Frontal cortex (tissue), 4 donors: Measurements from ENCODE around the gene ARMC5. TPM values are rescaled to one million over a fixed set of nuclear protein-coding genes. Genes with fewer than 3 reads are reported as not detected.
A peak's percentile ranks its signal among the peaks of the same experiment; 100 is the strongest.
"Not testable (repeated sequence)": the region's sequence is repeated elsewhere in the genome, so short reads cannot be mapped to it uniquely, and the experiment has no call there.

Experiments used
- DNase-seq, 2 donors: peaks; one replicate each; pipeline ENCODE4 v3.0.0; 2012; ENCODE audit warnings: low spot score in 2 of 2
- FAIRE-seq: peaks from 2 replicates; lab custom pipeline; 2012; peaks lifted over from hg19 to GRCh38; lab: Jason Lieb, UNC
- total RNA-seq: library from RNA; depleted of rRNA; stranded (reverse); fragments of >200 nt; gene quantifications from one replicate; pipeline ENCODE4 v1.2.3, GENCODE V29; 2014
- donor health status: control.
- donor health status: control.
- donor health status: control.

Gene ARMC5
- total RNA-seq, 1 donor from 2014 or later, result 10.6 TPM

DNA sequence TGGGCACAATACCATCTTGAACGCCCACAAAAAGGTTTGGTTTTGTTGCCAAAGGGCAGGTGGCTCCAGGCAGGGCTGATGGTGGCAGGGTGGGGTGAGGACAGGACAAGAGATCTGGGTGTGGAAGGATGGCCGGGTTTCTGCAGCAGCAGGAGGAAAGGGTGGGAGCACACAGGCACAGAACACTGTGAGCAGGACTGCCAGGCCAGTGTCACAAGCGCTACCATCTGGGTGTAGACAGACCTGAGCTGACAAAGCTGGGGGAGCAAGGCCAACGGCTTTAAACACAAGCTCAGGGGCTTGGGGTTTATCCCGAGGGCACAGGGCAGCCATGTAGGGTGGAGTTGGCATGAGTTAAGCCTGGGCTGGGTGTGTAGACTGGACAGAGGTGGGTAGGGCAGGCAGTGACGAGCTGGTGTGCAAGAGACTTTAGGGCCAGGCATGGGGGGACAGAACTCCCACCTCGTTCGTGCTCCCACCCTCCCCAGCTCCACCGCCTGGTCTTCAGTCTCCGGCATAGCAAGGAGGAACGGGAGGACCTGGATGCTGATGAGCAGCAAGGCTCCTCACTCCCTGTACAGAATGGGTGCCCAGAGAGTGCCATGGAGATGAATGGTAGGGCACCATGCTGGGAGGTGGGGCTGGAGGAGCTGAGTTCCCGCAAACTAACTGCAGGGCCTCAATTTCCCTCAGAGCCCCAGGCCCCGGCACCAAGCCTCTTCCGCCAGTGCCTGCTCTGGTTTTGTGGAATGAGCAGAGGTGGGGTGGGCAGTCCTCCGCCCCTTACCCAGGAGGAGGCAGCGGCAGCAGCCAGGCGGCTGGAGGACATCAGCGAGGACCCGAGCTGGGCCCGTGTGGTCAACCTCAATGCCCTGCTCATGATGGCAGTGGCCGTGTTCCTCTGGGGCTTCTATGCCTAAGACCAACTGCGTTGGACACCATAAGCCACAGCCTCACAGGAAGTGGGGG lies 30.6 kb downstream of the ARMC5 start:
- DNase-seq (no peak), FAIRE-seq (no peak)

DNA sequence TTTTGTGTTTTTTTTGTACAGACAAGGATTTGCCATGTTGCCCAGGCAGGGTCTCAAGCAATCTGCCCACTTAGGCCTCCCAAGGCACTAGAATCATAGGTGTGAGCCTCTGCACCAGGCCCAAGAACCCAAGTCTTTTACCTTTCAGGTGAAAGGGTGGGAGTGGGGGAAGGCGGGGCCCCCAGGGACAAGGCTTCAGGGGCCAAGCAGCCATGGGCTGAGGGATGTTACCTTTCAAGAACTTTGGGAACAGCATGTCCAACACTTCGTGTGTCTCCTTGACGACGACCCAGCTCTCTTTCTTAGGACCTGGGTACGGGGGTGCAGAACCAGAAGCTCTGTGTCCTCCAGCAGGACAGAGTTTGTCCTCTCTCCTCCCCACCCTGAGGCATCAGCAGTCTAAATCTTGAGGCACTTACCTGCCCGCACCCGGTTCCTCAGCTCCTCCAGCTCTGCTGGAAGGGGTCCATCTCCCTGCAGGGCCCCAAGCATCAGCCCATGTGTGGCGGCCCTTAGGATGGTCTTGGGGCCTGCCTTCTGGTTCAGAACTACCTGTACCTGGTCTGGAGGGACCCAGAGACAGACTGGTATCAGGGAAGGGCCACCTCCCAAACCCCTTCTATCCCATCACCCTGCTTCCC lies 32.6 kb downstream of the ARMC5 start:
- FAIRE-seq (no peak), DNase-seq (no peak)

DNA sequence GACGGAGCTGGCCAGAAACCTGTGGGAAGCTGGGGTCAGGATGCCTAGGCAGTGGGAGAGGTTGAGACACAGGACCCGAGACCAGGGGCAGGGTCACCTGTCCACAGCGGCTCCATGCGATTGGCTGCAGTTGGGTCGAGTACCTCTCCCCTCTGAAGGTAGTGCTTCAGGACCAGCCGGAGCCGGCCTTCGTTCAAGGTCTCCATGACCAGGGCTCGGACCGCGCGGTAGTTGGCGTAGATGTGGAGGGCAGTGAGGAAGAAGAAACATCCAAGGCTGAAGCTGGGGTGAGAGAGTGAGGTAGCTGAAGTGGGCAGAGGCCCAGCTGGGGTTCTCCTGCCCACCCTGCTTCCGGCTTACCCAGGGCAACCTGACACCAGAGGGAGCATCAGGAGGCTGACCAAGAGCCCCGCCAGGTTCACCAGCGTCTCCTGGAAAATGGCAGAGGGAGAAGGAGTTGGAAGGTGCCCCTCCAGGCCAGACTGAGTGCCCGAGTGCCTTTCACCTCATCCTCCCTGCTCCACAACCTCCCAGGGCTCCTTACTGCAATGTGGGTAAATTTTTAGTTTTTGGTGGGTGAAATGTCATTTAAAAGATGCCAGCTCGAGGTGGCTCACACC lies 34.3 kb downstream of the ARMC5 start:
- FAIRE-seq, result no peak
- DNase-seq, result no peak

DNA sequence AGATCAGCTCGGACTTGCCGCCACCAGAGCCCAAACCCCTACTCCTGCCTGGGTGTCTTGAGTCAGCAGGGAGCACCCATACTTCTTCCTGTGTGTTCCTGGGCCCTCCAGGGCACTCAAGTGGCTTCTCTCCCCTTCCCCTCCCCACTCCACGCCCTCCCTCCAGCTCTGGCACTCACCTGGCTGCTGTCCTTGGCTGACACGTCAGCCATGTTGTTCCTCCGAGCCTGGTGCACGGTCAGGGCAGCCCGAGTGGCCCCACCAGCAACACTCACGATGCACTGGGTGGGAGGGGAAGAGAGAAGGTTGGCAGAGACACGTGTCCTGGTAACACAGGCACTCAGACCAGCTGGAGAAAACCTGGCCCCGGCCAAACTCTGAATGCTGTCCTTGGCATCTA lies 37.4 kb downstream of the ARMC5 start:
- DNase-seq (no peak), FAIRE-seq (no peak)

DNA sequence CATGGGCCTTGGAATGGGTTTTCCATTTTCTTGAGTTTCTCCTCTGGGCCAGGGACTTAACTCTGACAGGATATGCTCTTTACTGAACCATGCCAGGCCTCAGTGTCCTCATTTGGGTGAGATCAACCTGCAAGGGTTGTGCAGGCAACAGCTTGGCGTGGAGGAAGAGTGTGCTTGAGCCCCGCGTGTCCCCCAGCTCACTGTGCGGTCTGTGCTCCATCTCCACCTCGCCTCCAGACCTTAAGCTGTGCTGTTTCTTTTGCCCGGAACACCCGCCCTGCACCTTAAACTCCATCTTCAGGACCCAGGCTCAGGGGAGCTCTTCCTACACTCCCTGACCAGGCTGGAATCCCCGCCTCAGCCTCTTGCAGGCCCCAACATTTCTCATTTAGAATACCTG lies 39.2 kb downstream of the ARMC5 start:
- DNase-seq (no peak), FAIRE-seq (no peak)

DNA sequence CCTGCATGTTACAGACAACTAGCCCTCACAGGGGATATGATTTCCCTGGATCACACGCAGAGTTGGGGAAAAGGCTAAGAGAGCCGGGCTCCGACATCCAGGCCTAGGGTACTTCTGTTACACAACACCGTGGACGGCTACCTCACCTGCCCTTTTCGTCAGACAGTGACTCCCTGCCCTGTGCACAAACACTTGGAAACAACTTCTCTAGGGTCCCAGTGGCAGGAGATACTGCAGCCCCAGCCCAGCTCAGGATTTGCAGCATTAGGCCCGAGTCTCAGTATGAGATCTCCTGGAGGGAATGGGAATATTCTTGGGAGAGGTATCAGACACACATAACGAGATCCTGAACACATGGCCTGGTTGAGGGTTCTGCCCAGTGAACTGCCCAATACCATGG lies 40.6 kb downstream of the ARMC5 start:
- FAIRE-seq (no peak), DNase-seq (no peak)

DNA sequence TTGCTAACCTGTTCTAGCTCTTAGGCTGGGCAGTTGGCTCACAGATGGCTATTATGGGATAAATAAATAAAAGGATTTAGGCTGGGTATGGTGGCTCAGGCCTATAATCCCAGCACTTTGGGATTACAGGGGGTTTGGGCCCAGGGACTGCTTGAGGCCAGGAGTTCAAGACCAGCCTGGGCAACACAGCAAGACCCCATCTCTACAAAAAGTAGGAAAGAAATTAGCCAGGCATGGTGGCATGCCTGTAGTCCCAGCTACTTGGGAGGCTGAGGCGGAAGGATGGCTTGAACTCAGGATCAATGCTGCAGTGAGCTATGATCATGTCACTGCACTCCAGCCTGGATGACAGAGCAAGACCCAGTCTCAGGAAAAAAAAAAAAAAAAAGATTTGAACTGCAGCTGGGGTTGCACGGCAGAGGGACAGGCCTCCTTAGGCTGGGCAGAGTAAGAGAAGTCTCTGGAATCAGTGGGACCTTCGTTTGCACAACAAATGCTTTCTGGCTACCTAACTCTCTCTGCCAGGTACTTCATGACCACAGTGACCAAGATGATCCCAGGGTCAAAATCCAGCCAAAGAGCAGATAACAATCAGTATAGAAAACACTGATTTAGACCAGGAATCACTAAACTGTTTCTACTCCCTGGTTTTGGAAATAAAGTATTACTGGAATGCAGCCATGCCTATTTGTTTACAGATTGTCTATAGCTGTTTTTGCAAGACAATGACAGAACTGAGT lies 42.1 kb downstream of the ARMC5 start:
- no peak for FAIRE-seq
- DNase-seq, result no peak

DNA sequence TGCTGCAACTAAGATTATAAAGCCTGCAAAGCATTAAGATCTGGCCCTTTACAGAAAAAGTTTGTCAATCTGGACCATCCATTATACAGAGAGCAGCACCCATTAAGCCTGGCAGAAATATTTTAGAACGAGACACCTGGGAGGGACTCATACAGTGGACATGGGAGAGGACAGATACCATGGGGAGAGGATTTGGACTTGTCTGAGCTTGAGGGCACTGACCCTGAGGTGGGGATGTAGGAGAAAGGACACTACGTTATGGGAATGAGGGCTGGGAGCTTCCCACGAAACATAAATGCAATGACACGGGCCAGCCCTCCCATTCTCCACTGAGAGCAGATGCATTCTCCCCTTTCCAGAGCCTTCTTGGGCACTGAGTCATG lies 42.7 kb downstream of the ARMC5 start:
- FAIRE-seq, result no peak

DNA sequence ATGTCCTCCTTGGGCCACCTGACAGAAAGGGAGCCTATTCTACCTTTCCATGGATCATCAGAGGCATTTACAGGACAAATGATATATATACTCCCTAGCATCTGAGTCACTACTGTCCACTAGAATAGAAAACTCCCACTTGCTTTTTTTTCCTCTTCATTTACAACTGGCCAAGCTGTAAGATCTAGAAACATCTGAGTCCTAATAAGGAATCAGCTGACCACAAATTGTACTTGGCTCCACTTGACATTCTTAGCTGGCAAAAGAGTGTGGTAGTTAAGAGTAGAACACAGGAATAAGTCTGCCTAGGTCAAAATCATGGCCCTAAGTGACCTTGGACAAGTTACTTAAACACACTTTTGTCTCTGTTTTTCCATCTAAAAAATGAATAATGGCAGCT lies 43.7 kb downstream of the ARMC5 start:
- DNase-seq, result no peak
- no peak for FAIRE-seq

More for the DNA sequence above, 42.7 kb downstream of the ARMC5 start:
- no peak for DNase-seq

DNA sequence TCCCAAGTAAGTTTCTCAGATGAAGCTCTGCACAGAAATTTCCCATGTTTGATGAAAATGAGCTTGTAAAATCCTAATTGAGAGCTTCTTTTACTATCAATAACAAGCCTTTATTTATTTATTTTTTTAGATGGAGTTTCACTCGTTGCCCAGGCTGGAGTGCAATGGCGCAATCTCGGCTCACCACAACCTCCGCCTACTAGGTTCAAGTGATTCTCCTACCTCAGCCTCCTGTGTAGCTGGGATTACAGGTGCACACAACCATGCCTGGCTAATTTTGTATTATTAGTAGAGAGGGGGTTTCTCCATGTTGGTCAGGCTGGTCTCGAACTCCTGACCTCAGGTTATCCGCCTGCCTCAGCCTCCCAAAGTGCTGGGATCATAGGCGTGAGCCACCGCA lies 44.3 kb downstream of the ARMC5 start:
- FAIRE-seq, DNase-seq: not testable (repeated sequence)

DNA sequence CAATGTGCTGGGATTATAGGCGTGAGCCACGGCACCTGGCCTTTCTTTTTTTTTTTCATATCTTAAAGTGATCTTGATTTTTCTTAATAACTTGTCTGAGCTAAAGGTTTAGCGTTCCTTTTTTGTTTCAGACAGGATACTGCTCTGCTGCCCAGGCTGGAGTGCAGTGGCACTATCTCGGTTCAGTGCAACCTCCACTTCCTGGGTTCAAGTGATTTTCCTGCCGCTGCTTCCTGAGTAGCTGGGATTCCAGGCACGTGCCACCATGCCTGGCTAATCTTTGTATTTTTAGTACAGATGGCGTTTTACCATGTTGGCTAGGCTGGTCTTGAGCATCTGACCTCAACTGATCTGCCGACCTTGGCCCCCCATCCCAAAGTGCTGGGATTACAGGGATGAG lies 44.9 kb downstream of the ARMC5 start:
- FAIRE-seq, result no peak

DNA sequence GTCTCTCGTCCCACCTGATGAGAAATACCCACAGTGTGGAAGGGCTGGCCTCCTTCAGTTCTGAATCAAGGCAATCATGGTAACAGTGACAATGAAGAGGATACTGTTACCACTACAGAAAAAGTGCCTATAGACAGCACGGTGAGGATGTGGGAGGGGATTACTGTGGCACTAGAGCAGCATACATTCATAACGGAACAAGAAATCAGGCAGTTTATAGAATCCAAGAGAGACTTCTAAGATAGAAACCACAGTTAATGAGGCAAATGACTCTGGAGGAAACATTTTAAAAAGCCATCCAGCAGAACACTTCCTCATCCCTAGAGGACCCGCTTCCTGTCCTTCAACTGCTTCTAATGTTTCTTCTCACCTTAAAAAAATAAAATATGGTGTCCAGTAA lies 46.2 kb downstream of the ARMC5 start:
- DNase-seq (no peak), FAIRE-seq (no peak)

More for the DNA sequence above, 44.9 kb downstream of the ARMC5 start:
- DNase-seq, result no peak

DNA sequence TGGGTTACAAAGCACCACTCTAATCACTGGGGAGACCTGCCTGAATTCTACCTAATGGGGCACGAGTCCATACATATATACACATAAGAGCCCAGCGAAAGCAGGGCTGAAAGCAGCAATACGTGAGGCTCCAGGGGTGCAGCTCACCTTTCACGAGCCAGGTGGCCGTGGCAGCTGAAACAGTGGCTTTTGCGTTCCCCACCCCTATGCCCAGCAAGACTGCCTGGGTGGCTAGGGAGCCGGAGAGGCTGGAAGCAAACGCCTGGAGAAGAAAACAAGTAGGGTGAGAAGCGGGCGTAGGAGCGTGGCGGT lies 48.3 kb downstream of the ARMC5 start:
- DNase-seq (no peak), FAIRE-seq (no peak)

DNA sequence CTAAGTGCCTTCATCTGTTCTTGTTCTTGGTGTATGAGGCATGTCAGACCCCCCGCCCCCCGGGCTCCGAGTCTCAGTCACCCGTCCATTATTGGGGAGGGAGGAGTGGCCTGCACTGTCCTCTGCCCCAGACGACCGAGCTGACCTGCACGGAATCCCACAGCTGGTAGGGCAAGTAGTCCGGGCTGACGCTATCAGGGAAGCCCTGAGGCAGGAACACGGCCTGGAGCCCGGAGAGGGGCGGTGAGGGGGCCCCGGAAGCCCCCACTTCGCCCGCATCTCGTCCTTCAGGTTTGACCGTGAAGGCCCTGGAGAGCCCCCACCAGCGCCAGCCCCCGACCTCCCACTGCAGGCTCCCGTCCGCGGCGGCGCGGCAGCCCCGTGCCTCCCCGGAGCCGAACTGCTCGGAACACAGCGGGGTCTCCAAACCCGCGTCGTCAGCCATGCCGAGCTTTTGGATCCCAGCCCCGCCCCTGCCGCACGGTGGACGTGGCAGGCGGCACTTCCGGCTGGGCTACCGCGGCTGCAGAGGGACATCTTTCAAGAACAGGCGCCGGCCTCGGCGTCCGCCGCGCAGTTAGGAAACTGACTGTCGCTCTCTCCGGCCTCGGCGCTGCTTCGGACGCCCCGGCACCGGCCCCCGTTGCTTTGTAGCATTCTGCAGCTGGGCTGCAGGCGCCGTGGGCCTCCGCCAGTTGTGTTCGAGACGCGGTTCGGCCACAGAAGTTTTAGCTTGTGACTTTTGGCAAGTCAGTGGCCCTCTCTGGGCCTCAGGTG lies 48.8 kb downstream of the ARMC5 start, which contains the start of gene RUSF1:
Gene RUSF1 (minus strand): TSS at position 463 of the 777 bp plus-strand sequence. CDS start 18 bp downstream, at position 445.
- no peak for FAIRE-seq
- peak; percentile 84 to 86 for DNase-seq

DNA sequence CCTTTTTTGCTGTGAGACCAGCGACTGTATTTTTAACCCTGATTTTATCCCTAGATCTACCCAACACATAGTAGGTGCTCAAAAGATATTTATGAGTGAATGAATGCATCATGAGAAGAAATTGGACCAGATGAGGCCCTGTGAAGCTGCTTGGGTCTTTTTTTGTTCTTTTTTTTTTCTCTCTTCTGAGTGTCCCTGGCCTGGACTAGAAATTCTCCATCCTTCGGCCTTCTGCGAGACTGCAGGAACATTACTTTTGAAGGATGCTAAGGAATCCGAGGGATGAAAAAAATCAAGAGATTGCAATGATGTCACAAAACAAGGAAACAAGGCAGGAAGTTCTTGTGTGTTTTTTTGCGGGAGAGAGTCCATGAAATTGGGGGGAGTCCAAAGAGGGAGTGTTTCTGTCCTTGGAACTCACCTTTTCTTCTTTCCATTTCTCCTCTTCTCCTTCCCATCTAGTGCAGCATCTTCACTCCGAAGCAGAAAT lies 49.5 kb downstream of the ARMC5 start:
- FAIRE-seq (no peak), DNase-seq (no peak)

DNA sequence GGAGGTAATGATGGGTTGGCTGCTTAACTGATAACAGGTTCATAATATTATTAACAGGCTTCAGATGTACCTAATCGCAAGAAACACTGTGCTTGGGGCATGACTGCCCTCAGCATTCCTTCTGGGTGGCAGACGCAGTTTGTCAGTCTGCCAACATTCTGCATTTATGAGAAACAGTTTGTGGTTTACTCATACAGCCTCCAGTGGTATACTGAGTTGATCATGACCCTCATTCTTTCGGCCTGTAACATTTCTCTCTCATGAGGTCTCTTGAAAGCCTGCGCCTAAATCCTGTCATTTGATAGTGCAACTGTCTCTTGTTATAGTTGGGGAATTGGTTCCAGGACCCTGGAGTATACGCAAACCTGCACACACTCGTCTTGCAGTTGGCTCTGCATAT lies 53.8 kb downstream of the ARMC5 start:
- no peak for FAIRE-seq
- DNase-seq, result no peak

DNA sequence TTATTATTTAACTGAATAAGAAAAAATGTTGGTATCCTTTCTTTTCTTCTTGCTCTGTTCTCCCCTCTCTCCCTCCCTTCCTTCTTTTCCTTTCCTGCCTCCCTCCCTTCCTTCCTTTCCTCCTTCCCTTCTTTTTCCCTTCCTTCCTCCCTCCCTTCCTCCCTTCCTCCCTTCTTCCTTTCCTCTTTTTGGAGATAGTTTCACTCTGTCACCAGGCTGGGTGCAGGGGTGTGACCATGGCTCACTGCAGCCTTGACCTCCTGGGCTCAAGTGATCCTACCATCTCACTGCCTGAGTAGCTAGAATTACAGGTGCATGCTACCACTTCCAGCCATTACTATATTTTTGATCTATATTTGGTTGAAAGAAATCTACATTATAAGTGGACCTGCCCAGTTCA lies 54.6 kb downstream of the ARMC5 start:
- no peak for FAIRE-seq

More for the DNA sequence above, 54.6 kb downstream of the ARMC5 start:
- DNase-seq, result no peak
